ENCODE results near the gene SLC39A6. TPM values are rescaled to one million over a fixed set of nuclear protein-coding genes. Genes with fewer than 3 reads are reported as not detected.
A peak's percentile ranks its signal among the peaks of the same experiment; 100 is the strongest.

The SLC39A6 gene
- total and polyA plus RNA-seq, 2 experiments from 2014 or later: 20.8 to 47.3 TPM

DNA sequence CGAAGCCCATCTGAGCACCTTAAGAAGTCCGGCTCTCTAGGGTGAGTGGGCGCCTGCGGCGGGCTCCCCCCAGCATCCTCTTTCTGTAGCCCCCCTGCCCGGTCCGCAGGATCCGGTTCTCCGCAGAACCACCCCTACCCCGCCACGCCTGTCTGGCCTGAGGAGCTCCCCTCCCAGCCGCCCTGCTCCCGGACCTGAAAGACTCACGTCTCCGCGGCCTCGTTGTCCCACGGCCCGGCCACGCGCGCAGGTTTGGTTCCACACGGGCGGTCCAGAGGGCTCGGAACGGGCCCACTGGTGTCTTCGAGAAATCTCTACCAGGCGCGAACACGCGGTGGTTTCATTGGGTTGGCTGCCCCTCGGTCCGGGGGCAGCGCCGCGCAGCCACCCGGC is 237 bp downstream of the SLC39A6 start:
- Histone ChIP-seq H3K4me1 (ENCODE audit: insufficient read depth) (peaks cover 32% of the 10 kb centered on the region), H3K36me3 (ENCODE audit: insufficient read depth) (peaks cover 20% of the 10 kb centered on the region; the same call in 1 of the 2 replicates), H3K9me2 (ENCODE audit: insufficient read depth) (no peaks in the 10 kb centered on the region), H3K27me3 (ENCODE audit: insufficient read depth) (no peaks in the 10 kb centered on the region), H2AFZ (peak overlapping the region; percentile 100), H3K79me2 (replicated peaks; ENCODE audit: insufficient read depth) (peaks cover 68% of the 10 kb centered on the region), H3K4me3 (peak overlapping the region; percentile 92), H3K4me2 (peak overlapping the region; percentile 78), H3K27ac (ENCODE audit: low read depth) (peak overlapping the region; percentile 76), H4K20me1 (replicated peaks; ENCODE audit: insufficient read depth) (peaks cover 26% of the 10 kb centered on the region), H3F3A (replicated peaks; ENCODE audit: low read depth) (no peaks in the 10 kb centered on the region)
- Mint-ChIP-seq H3K36me3 (ENCODE audit: low read depth) (peaks cover 25% of the 10 kb centered on the region), H3K27ac (no peak overlapping the region), H3K27me3 (ENCODE audit: insufficient read depth, low read depth, poor library complexity) (peaks cover 6% of the 10 kb centered on the region), H3K9me3 (no peaks in the 10 kb centered on the region; the same call in 2 of the 3 replicates), H3K4me3 (peak overlapping the region; percentile 98), H3K4me1 (peaks cover 23% of the 10 kb centered on the region)
- DNase-seq (ENCODE audit: low spot score): peak; percentile 46
- ATAC-seq: peak; percentile 30
- TF ChIP-seq POLR2AphosphoS5 (IDR thresholded peaks at IDR 0.05; ENCODE audit: low read depth): peak; percentile 66; the same call in 1 of the 2 replicates
- TF ChIP-seq CREB1 (CRISPR knock-in tag; IDR thresholded peaks at IDR 0.05; ENCODE audit: low read depth): no peak

DNA sequence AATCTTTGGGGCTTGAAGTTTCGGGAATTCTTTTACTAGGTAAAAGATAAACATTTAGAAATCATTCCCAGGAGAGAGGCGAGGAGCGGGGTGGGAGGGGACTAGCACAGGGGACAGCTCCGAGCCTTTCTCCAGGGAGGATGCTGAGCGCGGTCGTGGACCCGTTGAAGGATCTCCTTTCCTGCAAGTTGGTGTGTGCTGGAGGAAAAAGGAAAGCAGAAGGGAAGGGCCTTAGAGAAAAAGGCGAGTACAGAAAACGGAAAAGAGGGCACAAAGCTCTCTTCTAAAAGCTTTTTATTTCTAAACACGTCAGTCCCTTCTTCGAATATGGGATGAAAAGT is 640 bp downstream of the SLC39A6 start:
- TF ChIP-seq REST (IDR thresholded peaks at IDR 0.05; ENCODE audit: unreplicated experiment): peak; percentile 21
- no peak for TF ChIP-seq JUNB (IDR thresholded peaks at IDR 0.05; ENCODE audit: unreplicated experiment)
- no peaks in the 10 kb centered on the region for H3K27me3 ChIP-seq (ENCODE audit: insufficient read depth)
- H2AFZ ChIP-seq: peak overlapping the region; percentile 100
- H3K4me3 ChIP-seq: peak overlapping the region; percentile 92
- peaks cover 23% of the 10 kb centered on the region for H3K4me1 Mint-ChIP-seq
- H3K27ac ChIP-seq (ENCODE audit: low read depth): no peak overlapping the region
- H4K20me1 ChIP-seq (replicated peaks; ENCODE audit: insufficient read depth): peaks cover 24% of the 10 kb centered on the region
- no peaks in the 10 kb centered on the region; the same call in 2 of the 3 replicates for H3K9me3 Mint-ChIP-seq
- H3K4me1 ChIP-seq (ENCODE audit: insufficient read depth): peaks cover 32% of the 10 kb centered on the region
- peak overlapping the region; percentile 98 for H3K4me3 Mint-ChIP-seq
- H3F3A ChIP-seq (replicated peaks; ENCODE audit: low read depth): no peaks in the 10 kb centered on the region
- peaks cover 6% of the 10 kb centered on the region for H3K27me3 Mint-ChIP-seq (ENCODE audit: insufficient read depth, low read depth, poor library complexity)
- DNase-seq (ENCODE audit: low spot score): peak; percentile 52
- peak; percentile 16 for ATAC-seq
- peaks cover 64% of the 10 kb centered on the region for H3K79me2 ChIP-seq (replicated peaks; ENCODE audit: insufficient read depth)
- H3K36me3 ChIP-seq (ENCODE audit: insufficient read depth): peaks cover 20% of the 10 kb centered on the region; the same call in 1 of the 2 replicates
- no peak overlapping the region for H3K27ac Mint-ChIP-seq
- H3K9me2 ChIP-seq (ENCODE audit: insufficient read depth): no peaks in the 10 kb centered on the region
- H3K4me2 ChIP-seq: peak overlapping the region; percentile 78
- peaks cover 26% of the 10 kb centered on the region for H3K36me3 Mint-ChIP-seq (ENCODE audit: low read depth)

GRCh38 chr18:36127836-36128529 is 1.2 kb downstream of the SLC39A6 start:
- no peak for DNase-seq (ENCODE audit: low spot score)
- Histone ChIP-seq H3F3A (replicated peaks; ENCODE audit: low read depth) (no peaks in the 10 kb centered on the region), H3K4me3 (peak overlapping the region; percentile 92), H3K4me2 (peak overlapping the region; percentile 78), H3K27ac (ENCODE audit: low read depth) (no peak overlapping the region), H3K27me3 (ENCODE audit: insufficient read depth) (no peaks in the 10 kb centered on the region), H3K4me1 (ENCODE audit: insufficient read depth) (peaks cover 28% of the 10 kb centered on the region), H2AFZ (peak overlapping the region; percentile 100), H4K20me1 (replicated peaks; ENCODE audit: insufficient read depth) (peaks cover 20% of the 10 kb centered on the region), H3K9me2 (ENCODE audit: insufficient read depth) (no peaks in the 10 kb centered on the region), H3K36me3 (ENCODE audit: insufficient read depth) (peaks cover 15% of the 10 kb centered on the region; the same call in 1 of the 2 replicates), H3K79me2 (replicated peaks; ENCODE audit: insufficient read depth) (peaks cover 59% of the 10 kb centered on the region)
- Mint-ChIP-seq H3K4me1 (peaks cover 23% of the 10 kb centered on the region), H3K4me3 (peak overlapping the region; percentile 98), H3K27ac (no peak overlapping the region), H3K9me3 (no peaks in the 10 kb centered on the region; the same call in 2 of the 3 replicates), H3K27me3 (ENCODE audit: insufficient read depth, low read depth, poor library complexity) (peaks cover 6% of the 10 kb centered on the region), H3K36me3 (ENCODE audit: low read depth) (peaks cover 29% of the 10 kb centered on the region)
- ATAC-seq: no peak
- TF ChIP-seq, protein P1, sequence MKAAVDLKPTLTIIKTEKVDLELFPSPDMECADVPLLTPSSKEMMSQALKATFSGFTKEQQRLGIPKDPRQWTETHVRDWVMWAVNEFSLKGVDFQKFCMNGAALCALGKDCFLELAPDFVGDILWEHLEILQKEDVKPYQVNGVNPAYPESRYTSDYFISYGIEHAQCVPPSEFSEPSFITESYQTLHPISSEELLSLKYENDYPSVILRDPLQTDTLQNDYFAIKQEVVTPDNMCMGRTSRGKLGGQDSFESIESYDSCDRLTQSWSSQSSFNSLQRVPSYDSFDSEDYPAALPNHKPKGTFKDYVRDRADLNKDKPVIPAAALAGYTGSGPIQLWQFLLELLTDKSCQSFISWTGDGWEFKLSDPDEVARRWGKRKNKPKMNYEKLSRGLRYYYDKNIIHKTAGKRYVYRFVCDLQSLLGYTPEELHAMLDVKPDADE (IDR thresholded peaks at IDR 0.05): no peak
- TF ChIP-seq CTCF (conservative IDR thresholded peaks at IDR 0.05; ENCODE audit: low read depth in 2 of 2) (no peak), NANOG (IDR thresholded peaks at IDR 0.05; ENCODE audit: borderline replicate concordance) (no peak), POLR2AphosphoS5 (IDR thresholded peaks at IDR 0.05; ENCODE audit: low read depth) (no peak), EZH2 (IDR thresholded peaks at IDR 0.05; ENCODE audit: low read depth, unreplicated experiment) (no peak), STAT1 (IDR thresholded peaks at IDR 0.05; ENCODE audit: unreplicated experiment) (no peak), CREB1 (CRISPR knock-in tag; IDR thresholded peaks at IDR 0.05; ENCODE audit: low read depth) (no peak), ZNF114 (CRISPR knock-in tag; IDR thresholded peaks at IDR 0.05) (no peak), ZNF331 (CRISPR knock-in tag; IDR thresholded peaks at IDR 0.05; ENCODE audit: low read depth) (no peak)

All from GM23338 (cell line).